A673 (cell line): ENCODE measurements around the gene LINGO1. TPM values are rescaled to one million over a fixed set of nuclear protein-coding genes. Genes with fewer than 3 reads are reported as not detected.

ENCODE experiments used
- BruUV-seq: library from RNA; stranded (reverse); fragments of 400-500 nt; replicated peaks from 2 replicates; lab custom pipeline; 2021; lab: Mats Ljungman, UMichigan
- CTCF ChIA-PET: fragments of 300-600 bp; sonication (Branson Sonifier 250); formaldehyde crosslinking; loops from one replicate; lab custom pipeline; 2022; ENCODE audit warnings: antibody characterized with exemption; lab: Charles Lee
- POLR2A ChIA-PET: fragments of 300-600 bp; sonication (Branson Sonifier 250); formaldehyde crosslinking; loops from one replicate; lab custom pipeline; 2022; ENCODE audit warnings: antibody characterized with exemption; ENCODE audit not compliant: low non-redundant PET; lab: Charles Lee
- DNase-seq: peaks from one replicate; pipeline ENCODE4 v3.0.0-alpha.2; 2015; ENCODE audit warnings: low spot score
- H3K27ac ChIP-seq: fragments of 200-600 bp; sonication (generic); 2 replicates; pipeline ENCODE4 v1.5.1; 2016; ENCODE audit warnings: mixed run types, low read depth, mild to moderate bottlenecking, mixed read lengths, antibody characterized with exemption, low read length; ENCODE audit not compliant: poor library complexity, severe bottlenecking
- H3K27me3 ChIP-seq: fragments of 200-600 bp; sonication (generic); replicated peaks from 2 replicates; pipeline ENCODE4 v1.6.1; 2017; ENCODE audit warnings: mixed run types, low read depth, mild to moderate bottlenecking, mixed read lengths, antibody characterized with exemption, low read length; ENCODE audit not compliant: insufficient read depth, poor library complexity
- H3K36me3 ChIP-seq: fragments of 200-600 bp; sonication (generic); 2 replicates; pipeline ENCODE4 v1.6.1; 2016; ENCODE audit warnings: mixed run types, mild to moderate bottlenecking, mixed read lengths, antibody characterized with exemption, low read length; ENCODE audit not compliant: insufficient read depth, poor library complexity, severe bottlenecking
- H3K4me1 ChIP-seq: fragments of 200-600 bp; sonication (generic); 2 replicates; pipeline ENCODE4 v1.6.1; 2017; ENCODE audit warnings: mixed run types, mild to moderate bottlenecking, mixed read lengths, antibody characterized with exemption, low read length; ENCODE audit not compliant: insufficient read depth, poor library complexity, severe bottlenecking
- H3K4me3 ChIP-seq: fragments of 200-600 bp; sonication (generic); 2 replicates; pipeline ENCODE4 v1.5.1; 2016; ENCODE audit warnings: low read depth, mixed run types, mild to moderate bottlenecking, mixed read lengths, low read length; ENCODE audit not compliant: poor library complexity, severe bottlenecking
- H3K9me3 ChIP-seq: fragments of 200-600 bp; sonication (generic); 2 replicates; pipeline ENCODE4 v1.6.1; 2016; ENCODE audit warnings: mixed run types, low read depth, mild to moderate bottlenecking, mixed read lengths, antibody characterized with exemption, low read length; ENCODE audit not compliant: poor library complexity, severe bottlenecking
- CTCF ChIP-seq: fragments of 300-800, 200-600 bp; sonication (generic); conservative IDR thresholded peaks from 2 replicates; pipeline ENCODE4 v1.5.1; 2017; ENCODE audit warnings: low read depth, mild to moderate bottlenecking, antibody characterized with exemption, low read length, moderate library complexity, mixed read lengths
- EZH2 ChIP-seq: fragments of 200-600 bp; sonication (generic); IDR thresholded peaks from 2 replicates; pipeline ENCODE4 v1.6.1; 2017; ENCODE audit warnings: borderline replicate concordance, low read depth, mild to moderate bottlenecking, mixed read lengths, antibody characterized with exemption, low read length; ENCODE audit not compliant: poor library complexity, severe bottlenecking
- intact Hi-C: fragments of 100-400 bp; cut with micrococcal nuclease; formaldehyde crosslinking; loops from one replicate; pipeline ENCODE4 v1.10.0; 2022; ENCODE audit not compliant: unreplicated experiment
- total RNA-seq: library from RNA; stranded (reverse); gene quantifications from 2 replicates; pipeline ENCODE4 v1.2.3, GENCODE V29; 2021

LINGO1 gene
- total RNA-seq, 1 experiment from 2014 or later = 93.7 TPM

GRCh38 chr15:77578641-77579372, 53.9 kb downstream of the LINGO1 start:
- BruUV-seq = no TSS peak
- ChIA-PET POLR2A (no interaction called here), CTCF (no interaction called here)
- no peak for DNase-seq
- intact Hi-C loops = no loop called here
- Histone ChIP-seq H3K27me3 (no peaks in the 10 kb centered on the region), H3K4me1 (peaks cover 43% of the 10 kb centered on the region), H3K4me3 (no peak overlapping the region), H3K27ac (peak overlapping the region; percentile 71), H3K36me3 (no peaks in the 10 kb centered on the region), H3K9me3 (no peaks in the 10 kb centered on the region)
- TF ChIP-seq EZH2 = no peak
- no peak for TF ChIP-seq CTCF

GRCh38 chr15:77577366-77577950, 55.3 kb downstream of the LINGO1 start:
- ChIA-PET CTCF (interaction anchor here (0.7 to 1.5 kb wide), 3 partner anchors 9 to 57 kb away, joined by 3 to 5 read pairs (median 4); no protein-coding TSS in a partner anchor), POLR2A (interaction anchor here (0.6 kb wide), 1 partner anchor 13 kb away, joined by 6 read pairs; no protein-coding TSS in a partner anchor)
- DNase-seq = peak; percentile 94
- no peak for TF ChIP-seq EZH2
- TF ChIP-seq CTCF = peak; percentile 38
- H3K27me3 ChIP-seq = no peaks in the 10 kb centered on the region
- peak overlapping the region; percentile 71 for H3K27ac ChIP-seq
- intact Hi-C loops = no loop called here
- no peak overlapping the region for H3K4me3 ChIP-seq
- H3K4me1 ChIP-seq = peaks cover 44% of the 10 kb centered on the region
- no peaks in the 10 kb centered on the region for H3K36me3 ChIP-seq
- BruUV-seq = no TSS peak
- H3K9me3 ChIP-seq = no peaks in the 10 kb centered on the region

- Histone ChIP-seq H3K36me3 (no peaks in the 10 kb centered on the region), H3K9me3 (no peaks in the 10 kb centered on the region), H3K27ac (peak overlapping the region; percentile 71), H3K27me3 (no peaks in the 10 kb centered on the region), H3K4me3 (no peak overlapping the region), H3K4me1 (peaks cover 42% of the 10 kb centered on the region)
- ChIA-PET POLR2A (no interaction called here), CTCF (interaction anchor here (0.7 to 1.5 kb wide), 3 partner anchors 8 to 57 kb away, joined by 3 to 5 read pairs (median 4); no protein-coding TSS in a partner anchor)
- intact Hi-C loops = no loop called here
- TF ChIP-seq EZH2 (no peak), CTCF (no peak)
- no peak for DNase-seq
- no TSS peak for BruUV-seq
These were observed 56.2 kb downstream of the LINGO1 start for GRCh38 chr15:77576538-77576937.
